Fibroblast of villous mesenchyme (primary cell): ENCODE measurements around the gene C1orf167. TPM values are rescaled to one million over a fixed set of nuclear protein-coding genes. Genes with fewer than 3 reads are reported as not detected.

Experiments used
- DNase-seq: peaks from one replicate; pipeline ENCODE4 v3.0.0-alpha.2; 2010; ENCODE audit warnings: low read depth
- H3K4me3 ChIP-seq: 2 replicates; pipeline ENCODE4 v1.5.1; 2011; ENCODE audit warnings: low read depth, mild to moderate bottlenecking, low read length
- CTCF ChIP-seq: IDR thresholded peaks from 2 replicates; pipeline ENCODE4 v1.5.1; 2012; ENCODE audit warnings: low read depth, mild to moderate bottlenecking, low read length; ENCODE audit not compliant: insufficient read depth
- total RNA-seq: library from RNA; depleted of rRNA; stranded (reverse); fragments of >200 nt; gene quantifications from 2 replicates; pipeline ENCODE4 v1.2.3, GENCODE V29; 2012

C1orf167 gene
- total RNA-seq, 1 donor: under 0.01 TPM

GRCh38 chr1:11805422-11806306 lies 43.7 kb downstream of the C1orf167 start, which contains the start of the genes CLCN6 and MTHFR:
CLCN6 (plus strand) TSS chr1:11806191; CDS start chr1:11806263, 72 bp downstream.
MTHFR (minus strand) TSS chr1:11805964; CDS start chr1:11803116, 2,848 bp downstream.
- TF ChIP-seq CTCF: no peak
- peak within 1 kb of the TSS; percentile 89 for H3K4me3 ChIP-seq

GRCh38 chr1:11806307-11806936 lies 44.4 kb downstream of the C1orf167 start:
- H3K4me3 ChIP-seq: peak overlapping the region; percentile 89
- DNase-seq: peak; percentile 36
- no peak for TF ChIP-seq CTCF

More at GRCh38 chr1:11805422-11806306, 43.7 kb downstream of the C1orf167 start, which contains the start of the genes CLCN6 and MTHFR:
- peak; percentile 99 for DNase-seq

- no peak for DNase-seq
- no peak for TF ChIP-seq CTCF
- H3K4me3 ChIP-seq: peak overlapping the region; percentile 89
Measured at GRCh38 chr1:11807133-11807532, 45.1 kb downstream of the C1orf167 start.

GRCh38 chr1:11813021-11813420 lies 51.0 kb downstream of the C1orf167 start:
- no peak for TF ChIP-seq CTCF
- H3K4me3 ChIP-seq: no peak overlapping the region
- DNase-seq: no peak

- H3K4me3 ChIP-seq: no peak overlapping the region
- DNase-seq: no peak
- TF ChIP-seq CTCF: no peak
Measured at GRCh38 chr1:11817192-11817591, 55.2 kb downstream of the C1orf167 start.

GRCh38 chr1:11822091-11822490 lies 60.1 kb downstream of the C1orf167 start:
- no peak for TF ChIP-seq CTCF
- no peak overlapping the region for H3K4me3 ChIP-seq
- DNase-seq: peak; percentile 47
